Natural killer cell (primary cell): ENCODE measurements around the gene CHD8. TPM values are rescaled to one million over a fixed set of nuclear protein-coding genes. Genes with fewer than 3 reads are reported as not detected.

Experiments used
- ATAC-seq, 3 donors: fragments of 150-1000 bp in 2 of 3; fragments of 200-7000 bp in 1 of 3; cut with Tn5 transposase; 1 replicate in 1 of 3; 2 replicates in 2 of 3; pipeline ENCODE4 v1.10.0; 2021; ENCODE audit warnings: mild to moderate bottlenecking in 2 of 3, moderate library complexity in 2 of 3
- DNase-seq, 2 donors: peaks; one replicate each; pipeline versions ENCODE4 v3.0.0 to v3.0.0-alpha.2; 2013 to 2021; ENCODE audit warnings: mixed read lengths in 1 of 2
- H3K27ac ChIP-seq: one replicate; pipeline ENCODE4 v1.5.1; 2013; ENCODE audit warnings: mild to moderate bottlenecking, low read length
- H3K27me3 ChIP-seq: one replicate; pipeline ENCODE4 v1.6.1; 2013; ENCODE audit warnings: low read length; ENCODE audit not compliant: control insufficient read depth, insufficient read depth
- H3K36me3 ChIP-seq: one replicate; pipeline ENCODE4 v1.6.1; 2013; ENCODE audit warnings: low read length; ENCODE audit not compliant: control insufficient read depth, insufficient read depth
- H3K4me1 ChIP-seq: one replicate; pipeline ENCODE4 v1.6.1; 2013; ENCODE audit warnings: low read length; ENCODE audit not compliant: control insufficient read depth, insufficient read depth
- H3K4me3 ChIP-seq: one replicate; pipeline ENCODE4 v1.5.1; 2013; ENCODE audit warnings: low read length
- H3K9me3 ChIP-seq: one replicate; pipeline ENCODE4 v1.6.1; 2013; ENCODE audit warnings: low read length; ENCODE audit not compliant: control insufficient read depth, insufficient read depth
- H3K27ac Mint-ChIP-seq, 2 donors: one replicate each; pipeline ENCODE4 v1.8.0; 2022; ENCODE audit warnings: mild to moderate bottlenecking in 2 of 2, mixed read lengths in 2 of 2, moderate library complexity in 1 of 2
- H3K27me3 Mint-ChIP-seq, 2 donors: one replicate each; pipeline ENCODE4 v1.8.0; 2022; ENCODE audit warnings: low read depth in 2 of 2, mixed read lengths in 2 of 2
- H3K36me3 Mint-ChIP-seq: one replicate; pipeline ENCODE4 v1.8.0; 2022; ENCODE audit warnings: mixed read lengths
- H3K4me1 Mint-ChIP-seq, 2 donors: one replicate each; pipeline ENCODE4 v1.8.0; 2022; ENCODE audit warnings: mixed read lengths in 2 of 2
- H3K4me3 Mint-ChIP-seq: one replicate; pipeline ENCODE4 v1.8.0; 2022; ENCODE audit warnings: mild to moderate bottlenecking, moderate library complexity, mixed read lengths
- H3K9me3 Mint-ChIP-seq, 2 donors: one replicate each; pipeline ENCODE4 v1.8.0; 2022; ENCODE audit warnings: mixed read lengths in 2 of 2
- WGBS: methylation state at CpG from one replicate; pipeline ENCODE4 v1.1.7; 2013; ENCODE audit warnings: missing lambda C conversion rate; ENCODE audit not compliant: insufficient coverage; 5-methylcytosine and 5-hydroxymethylcytosine counted together
- intact Hi-C: fragments of 100-400 bp; cut with micrococcal nuclease; formaldehyde crosslinking; loops from one replicate; pipeline ENCODE4 v1.14.2; 2022
- total RNA-seq, 4 donors: library from RNA; stranded (reverse); fragments of 120-200 nt in 1 of 4; gene quantifications; one replicate each; pipeline versions ENCODE4 v1.2.3 to v1.2.4, GENCODE V29; 2013 to 2022
- TF ChIP-seq, protein P1 (sequence below): fragments of 200-600 bp; IDR thresholded peaks from one replicate; pipeline ENCODE4 v1.8.0; 2022; ENCODE audit warnings: antibody characterized with exemption

Gene CHD8, protein sequence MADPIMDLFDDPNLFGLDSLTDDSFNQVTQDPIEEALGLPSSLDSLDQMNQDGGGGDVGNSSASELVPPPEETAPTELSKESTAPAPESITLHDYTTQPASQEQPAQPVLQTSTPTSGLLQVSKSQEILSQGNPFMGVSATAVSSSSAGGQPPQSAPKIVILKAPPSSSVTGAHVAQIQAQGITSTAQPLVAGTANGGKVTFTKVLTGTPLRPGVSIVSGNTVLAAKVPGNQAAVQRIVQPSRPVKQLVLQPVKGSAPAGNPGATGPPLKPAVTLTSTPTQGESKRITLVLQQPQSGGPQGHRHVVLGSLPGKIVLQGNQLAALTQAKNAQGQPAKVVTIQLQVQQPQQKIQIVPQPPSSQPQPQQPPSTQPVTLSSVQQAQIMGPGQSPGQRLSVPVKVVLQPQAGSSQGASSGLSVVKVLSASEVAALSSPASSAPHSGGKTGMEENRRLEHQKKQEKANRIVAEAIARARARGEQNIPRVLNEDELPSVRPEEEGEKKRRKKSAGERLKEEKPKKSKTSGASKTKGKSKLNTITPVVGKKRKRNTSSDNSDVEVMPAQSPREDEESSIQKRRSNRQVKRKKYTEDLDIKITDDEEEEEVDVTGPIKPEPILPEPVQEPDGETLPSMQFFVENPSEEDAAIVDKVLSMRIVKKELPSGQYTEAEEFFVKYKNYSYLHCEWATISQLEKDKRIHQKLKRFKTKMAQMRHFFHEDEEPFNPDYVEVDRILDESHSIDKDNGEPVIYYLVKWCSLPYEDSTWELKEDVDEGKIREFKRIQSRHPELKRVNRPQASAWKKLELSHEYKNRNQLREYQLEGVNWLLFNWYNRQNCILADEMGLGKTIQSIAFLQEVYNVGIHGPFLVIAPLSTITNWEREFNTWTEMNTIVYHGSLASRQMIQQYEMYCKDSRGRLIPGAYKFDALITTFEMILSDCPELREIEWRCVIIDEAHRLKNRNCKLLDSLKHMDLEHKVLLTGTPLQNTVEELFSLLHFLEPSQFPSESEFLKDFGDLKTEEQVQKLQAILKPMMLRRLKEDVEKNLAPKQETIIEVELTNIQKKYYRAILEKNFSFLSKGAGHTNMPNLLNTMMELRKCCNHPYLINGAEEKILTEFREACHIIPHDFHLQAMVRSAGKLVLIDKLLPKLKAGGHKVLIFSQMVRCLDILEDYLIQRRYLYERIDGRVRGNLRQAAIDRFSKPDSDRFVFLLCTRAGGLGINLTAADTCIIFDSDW (N-terminal part only)
- 100 to 1,000 TPM; 150 to 167 (median 162) TPM for total RNA-seq
- total RNA-seq (2013): 113 TPM

GRCh38 chr14:21455912-21456667 is at the start of gene CHD8:
Gene CHD8 (minus strand): TSS chr14:21456123. CDS start chr14:21431643, 24,480 bp downstream.
- ATAC-seq: peak; percentile 95 to 100 (median 96)

GRCh38 chr14:21505012-21505553 is 49.2 kb upstream of the CHD8 start:
- TF ChIP-seq, protein P1, sequence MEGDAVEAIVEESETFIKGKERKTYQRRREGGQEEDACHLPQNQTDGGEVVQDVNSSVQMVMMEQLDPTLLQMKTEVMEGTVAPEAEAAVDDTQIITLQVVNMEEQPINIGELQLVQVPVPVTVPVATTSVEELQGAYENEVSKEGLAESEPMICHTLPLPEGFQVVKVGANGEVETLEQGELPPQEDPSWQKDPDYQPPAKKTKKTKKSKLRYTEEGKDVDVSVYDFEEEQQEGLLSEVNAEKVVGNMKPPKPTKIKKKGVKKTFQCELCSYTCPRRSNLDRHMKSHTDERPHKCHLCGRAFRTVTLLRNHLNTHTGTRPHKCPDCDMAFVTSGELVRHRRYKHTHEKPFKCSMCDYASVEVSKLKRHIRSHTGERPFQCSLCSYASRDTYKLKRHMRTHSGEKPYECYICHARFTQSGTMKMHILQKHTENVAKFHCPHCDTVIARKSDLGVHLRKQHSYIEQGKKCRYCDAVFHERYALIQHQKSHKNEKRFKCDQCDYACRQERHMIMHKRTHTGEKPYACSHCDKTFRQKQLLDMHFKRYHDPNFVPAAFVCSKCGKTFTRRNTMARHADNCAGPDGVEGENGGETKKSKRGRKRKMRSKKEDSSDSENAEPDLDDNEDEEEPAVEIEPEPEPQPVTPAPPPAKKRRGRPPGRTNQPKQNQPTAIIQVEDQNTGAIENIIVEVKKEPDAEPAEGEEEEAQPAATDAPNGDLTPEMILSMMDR: no peak
- Histone ChIP-seq H3K9me3 (no peaks in the 10 kb centered on the region), H3K4me3 (no peak overlapping the region), H3K27me3 (no peaks in the 10 kb centered on the region), H3K27ac (no peak overlapping the region), H3K36me3 (peaks cover 42% of the 10 kb centered on the region), H3K4me1 (peaks cover 12% of the 10 kb centered on the region)
- DNase-seq (peak in 1 of 2 donors; percentile 40), ATAC-seq (peak; percentile 63 to 83 (median 66))
- H3K9me3 Mint-ChIP-seq: no peaks in the 10 kb centered on the region
- no peaks in the 10 kb centered on the region for H3K27me3 Mint-ChIP-seq
- peaks cover 35 to 40% of the 10 kb centered on the region in 2 donors for H3K4me1 Mint-ChIP-seq
- H3K36me3 Mint-ChIP-seq: no peaks in the 10 kb centered on the region
- H3K27ac Mint-ChIP-seq: peak overlapping the region; percentile 62 to 85
- intact Hi-C loops: no loop called here
- no peak overlapping the region for H3K4me3 Mint-ChIP-seq

More at GRCh38 chr14:21455912-21456667, at the start of gene CHD8:
- intact Hi-C loops: loop anchor here (1.0 kb wide), 5 partner anchors 19 to 187 kb away; partner anchors contain the start of genes HNRNPC, METTL3, SUPT16H and TOX4
- Mint-ChIP-seq H3K4me3 (peak within 1 kb of the TSS; percentile 97), H3K27ac (peak within 1 kb of the TSS; percentile 98), H3K9me3 (no peaks in the 10 kb centered on the region), H3K4me1 (peaks cover 36 to 45% of the 10 kb centered on the region in 2 donors), H3K36me3 (peaks cover 3% of the 10 kb centered on the region), H3K27me3 (no peaks in the 10 kb centered on the region)
- H3K4me1 ChIP-seq: peaks cover 18% of the 10 kb centered on the region
- WGBS: 0% methylated on average over 32 of the region's 36 CpGs
- peak within 1 kb of the TSS; percentile 86 for H3K4me3 ChIP-seq
- peak within 1 kb of the TSS; percentile 96 for H3K27ac ChIP-seq
- no peaks in the 10 kb centered on the region for H3K27me3 ChIP-seq
- DNase-seq: peak; percentile 96 to 100
- TF ChIP-seq, protein P1: peak; percentile 61
- H3K9me3 ChIP-seq: no peaks in the 10 kb centered on the region
- peaks cover 10% of the 10 kb centered on the region for H3K36me3 ChIP-seq

DNA sequence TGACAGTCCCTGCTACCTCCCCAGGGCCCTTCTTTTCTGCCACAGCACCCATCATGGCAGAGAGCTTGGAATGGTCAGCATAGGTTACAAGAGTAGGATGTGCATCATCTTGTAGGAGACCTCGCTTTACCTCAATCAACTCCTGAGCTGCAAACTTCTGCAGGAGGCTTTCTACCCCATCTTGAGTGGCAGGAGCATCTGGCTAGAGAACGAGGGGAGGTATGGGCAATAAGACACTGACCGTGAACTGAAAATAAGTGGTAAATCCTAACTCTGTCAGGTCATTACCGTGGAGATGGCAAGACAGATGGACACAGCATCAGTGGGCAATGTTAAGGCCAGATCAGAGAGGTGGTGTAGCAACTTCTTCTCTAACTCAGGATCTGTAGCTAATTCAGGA is 47.5 kb upstream of the CHD8 start:
- peaks cover 23 to 25% of the 10 kb centered on the region in 2 donors for H3K4me1 Mint-ChIP-seq
- H3K27ac Mint-ChIP-seq: peak overlapping the region in 1 of 2 donors; percentile 51
- Histone ChIP-seq H3K9me3 (no peaks in the 10 kb centered on the region), H3K27ac (no peak overlapping the region), H3K4me3 (no peak overlapping the region), H3K27me3 (no peaks in the 10 kb centered on the region), H3K36me3 (peaks cover 57% of the 10 kb centered on the region), H3K4me1 (peaks cover 7% of the 10 kb centered on the region)
- DNase-seq (no peak), ATAC-seq (no peak)
- intact Hi-C loops: no loop called here
- TF ChIP-seq, protein P1: no peak
- WGBS: 94% methylated on average over 3 of the region's 4 CpGs
- no peak overlapping the region for H3K4me3 Mint-ChIP-seq
- H3K36me3 Mint-ChIP-seq: peaks cover 10% of the 10 kb centered on the region
- no peaks in the 10 kb centered on the region for H3K27me3 Mint-ChIP-seq
- no peaks in the 10 kb centered on the region for H3K9me3 Mint-ChIP-seq
